HepG2 (cell line): ENCODE results near the gene POGLUT3. TPM values are rescaled to one million over a fixed set of nuclear protein-coding genes. Genes with fewer than 3 reads are reported as not detected.

Experiments
- ATAC-seq: fragments of 200-7000 bp; cut with Tn5 transposase; 3 replicates; pipeline ENCODE4 v1.9.1; 2020; ENCODE audit warnings: mild to moderate bottlenecking, moderate library complexity
- BruUV-seq: library from RNA; stranded (reverse); fragments of 400-500 nt; replicated peaks from 2 replicates; lab custom pipeline; 2021; lab: Mats Ljungman, UMichigan
- CTCF ChIA-PET: fragments of 300-600 bp; formaldehyde crosslinking; extraction: SDS; loops from one replicate; lab custom pipeline; 2021; ENCODE audit warnings: low total read pairs, inconsistent platforms, low intra/inter-chr PET ratio; lab: Yijun Ruan, JAX
- POLR2A ChIA-PET: fragments of 350-600 bp; sonication (Branson Sonifier 250); formaldehyde crosslinking; loops from one replicate; lab custom pipeline; 2020; ENCODE audit warnings: antibody characterized with exemption, inconsistent platforms; lab: Yijun Ruan, JAX
- DNase-seq: peaks from one replicate; pipeline ENCODE4 v3.0.0-alpha.2; 2015; ENCODE audit warnings: low spot score
- FAIRE-seq: peaks from 3 replicates; lab custom pipeline; 2011; peaks lifted over from hg19 to GRCh38; lab: Jason Lieb, UNC
- H2AFZ ChIP-seq: one replicate; pipeline ENCODE4 v1.6.1; 2011; ENCODE audit warnings: low read length, inconsistent platforms
- H3K27ac ChIP-seq: fragments of 300-600 bp; 3 replicates; pipeline ENCODE4 v1.8.0; 2011; ENCODE audit warnings: mixed run types, mild to moderate bottlenecking, mixed read lengths, low read length, inconsistent platforms; ENCODE audit not compliant: insufficient read depth; ENCODE audit errors: extremely low read length
- H3K27me3 ChIP-seq, 2 experiments: fragments of 200-600 bp in 1 of 2; 2 replicates in 1 of 2; 3 replicates in 1 of 2; pipeline versions ENCODE4 v1.6.0 to v1.8.0; 2011; ENCODE audit warnings: low read length in 2 of 2, mild to moderate bottlenecking in 2 of 2, moderate library complexity in 2 of 2, inconsistent platforms in 1 of 2; ENCODE audit not compliant: insufficient read depth in 2 of 2, control insufficient read depth in 1 of 2
- H3K36me3 ChIP-seq, 2 experiments: fragments of 200-600 bp in 1 of 2; replicated peaks in 1 of 2; 2 replicates in 1 of 2; 3 replicates in 1 of 2; pipeline versions ENCODE4 v1.5.1 to v1.8.0; 2011; ENCODE audit warnings: low read length in 2 of 2, inconsistent platforms in 1 of 2; ENCODE audit not compliant: insufficient read depth in 2 of 2, control insufficient read depth in 1 of 2
- H3K4me1 ChIP-seq: 2 replicates; pipeline ENCODE4 v1.5.1; 2012; ENCODE audit warnings: low read length, inconsistent platforms; ENCODE audit not compliant: insufficient read depth
- H3K4me2 ChIP-seq: 2 replicates; pipeline ENCODE4 v1.6.0; 2011; ENCODE audit warnings: low read depth, low read length, inconsistent platforms
- H3K4me3 ChIP-seq, 3 experiments: fragments of 200-600 bp in 1 of 3; sonication (generic), shearing (Covaris generic) in 1 of 3; replicated peaks in 1 of 3; 2 replicates each; pipeline ENCODE4 v1.5.1; 2011 to 2016; ENCODE audit warnings: low read length in 3 of 3, inconsistent platforms in 2 of 3, low read depth in 2 of 3, mild to moderate bottlenecking in 2 of 3, control low read depth in 1 of 3, mixed read lengths in 1 of 3; ENCODE audit not compliant: insufficient read depth in 1 of 3
- H3K79me2 ChIP-seq: one replicate; pipeline ENCODE4 v1.6.1; 2011; ENCODE audit warnings: low read length, inconsistent platforms; ENCODE audit not compliant: insufficient read depth
- H3K9ac ChIP-seq: 2 replicates; pipeline ENCODE4 v1.6.0; 2011; ENCODE audit warnings: mild to moderate bottlenecking, low read depth, low read length, inconsistent platforms; ENCODE audit not compliant: insufficient read depth
- H3K9me3 ChIP-seq: 2 replicates; pipeline ENCODE4 v1.5.1; 2012; ENCODE audit warnings: mild to moderate bottlenecking, low read length
- H4K20me1 ChIP-seq: 2 replicates; pipeline ENCODE4 v1.6.0; 2011; ENCODE audit warnings: inconsistent platforms, mild to moderate bottlenecking, low read length, moderate library complexity; ENCODE audit not compliant: insufficient read depth
- FOXO4 ChIP-seq: sonication (generic); formaldehyde crosslinking; conservative IDR thresholded peaks from 2 replicates; pipeline ENCODE4 v1.8.1; 2023; ENCODE audit warnings: missing genetic modification reagents
- HNF4A ChIP-seq: sonication (generic); formaldehyde crosslinking; IDR thresholded peaks from 2 replicates; pipeline ENCODE4 v1.4.0; 2020; ENCODE audit warnings: missing genetic modification reagents
- KAT7 ChIP-seq: IDR thresholded peaks from 2 replicates; pipeline ENCODE4 v1.6.1; 2018; ENCODE audit warnings: borderline replicate concordance, missing compliant biosample characterization
- KDM3A ChIP-seq: IDR thresholded peaks from 2 replicates; pipeline ENCODE4 v1.6.1; 2018; ENCODE audit warnings: low read depth, missing compliant biosample characterization
- MIER2 ChIP-seq: IDR thresholded peaks from 2 replicates; pipeline ENCODE4 v1.6.1; 2016; ENCODE audit warnings: missing biosample characterization, missing genetic modification reagents
- SALL1 ChIP-seq: sonication (generic); formaldehyde crosslinking; IDR thresholded peaks from 2 replicates; pipeline ENCODE4 v1.8.0; 2022; ENCODE audit warnings: mild to moderate bottlenecking, missing genetic modification reagents
- TAF15 ChIP-seq: fragments of 200-400 bp; formaldehyde crosslinking; IDR thresholded peaks from one replicate; pipeline ENCODE4 v1.6.1; 2018; ENCODE audit warnings: mild to moderate bottlenecking, low read depth, low read length; ENCODE audit not compliant: poor library complexity, severe bottlenecking
- ZNF138 ChIP-seq: sonication (generic); formaldehyde crosslinking; IDR thresholded peaks from 2 replicates; pipeline ENCODE4 v1.5.0; 2020; ENCODE audit warnings: mild to moderate bottlenecking, low read depth, missing genetic modification reagents
- ZNF143 ChIP-seq: sonication (generic); formaldehyde crosslinking; IDR thresholded peaks from 2 replicates; pipeline ENCODE4 v1.4.0; 2020; ENCODE audit warnings: missing genetic modification reagents
- ZNF329 ChIP-seq: sonication (generic); formaldehyde crosslinking; IDR thresholded peaks from 2 replicates; pipeline ENCODE4 v1.9.0; 2021; ENCODE audit warnings: low read depth, mild to moderate bottlenecking, missing genetic modification reagents
- ZNF441 ChIP-seq: sonication (generic); formaldehyde crosslinking; IDR thresholded peaks from 2 replicates; pipeline ENCODE4 v1.7.0; 2021; ENCODE audit warnings: missing genetic modification reagents, borderline replicate concordance
- ZNF513 ChIP-seq: sonication (generic); formaldehyde crosslinking; conservative IDR thresholded peaks from 2 replicates; pipeline ENCODE4 v1.5.0; 2020; ENCODE audit warnings: missing genetic modification reagents
- ZNF737 ChIP-seq: sonication (generic); formaldehyde crosslinking; IDR thresholded peaks from 2 replicates; pipeline ENCODE4 v1.5.0; 2020; ENCODE audit warnings: missing genetic modification reagents, mild to moderate bottlenecking, borderline replicate concordance
- ZNF879 ChIP-seq: sonication (generic); formaldehyde crosslinking; IDR thresholded peaks from 2 replicates; pipeline ENCODE4 v1.8.1; 2023; ENCODE audit warnings: missing genetic modification reagents
- WGBS: methylation state at CpG from one replicate; pipeline ENCODE4 v1.1.6; 2017; ENCODE audit warnings: low lambda C conversion rate; 5-methylcytosine and 5-hydroxymethylcytosine counted together
- in situ Hi-C: cut with HindIII; loops from 2 replicates; pipeline ENCODE4 v1.10.0; 2017; ENCODE audit warnings: low pct_unique_long_range_greater_than_20kb; ENCODE audit not compliant: extremely low pct_ligation_motif_present
- intact Hi-C: fragments of 100-400 bp; cut with micrococcal nuclease; formaldehyde crosslinking; loops from one replicate; pipeline ENCODE4 v1.10.0; 2022; ENCODE audit not compliant: unreplicated experiment
- polyA plus RNA-seq, 8 experiments: library from polyadenylated mRNA; depleted of rRNA in 3 of 8; stranded (reverse) in 7 of 8; unstranded in 1 of 8; fragments of >200 nt; fragmentation: Illumina TruSeq in 4 of 8; extraction: Trizol in 4 of 8; gene quantifications; 2 replicates each; pipeline versions ENCODE4 v1.2.1 to v1.2.3, GENCODE V29; 2011 to 2016; ENCODE audit warnings: low read depth in 4 of 8, missing spikeins in 1 of 8, mixed read lengths in 1 of 8; ENCODE audit not compliant: insufficient read depth in 1 of 8
- total RNA-seq, 5 experiments: library from RNA; depleted of rRNA; stranded (reverse); fragments of >200 nt; fragmentation: Illumina TruSeq; extraction: Trizol; gene quantifications; 2 replicates each; pipeline ENCODE4 v1.2.3, GENCODE V29; 2016; ENCODE audit warnings: low read depth in 1 of 5

Gene POGLUT3
- total and polyA plus RNA-seq, 2 of the 13 experiments (the other 11 are each of a cell fraction or from before 2014, with no cell fraction given), result 14.3 to 22.0 TPM

DNA sequence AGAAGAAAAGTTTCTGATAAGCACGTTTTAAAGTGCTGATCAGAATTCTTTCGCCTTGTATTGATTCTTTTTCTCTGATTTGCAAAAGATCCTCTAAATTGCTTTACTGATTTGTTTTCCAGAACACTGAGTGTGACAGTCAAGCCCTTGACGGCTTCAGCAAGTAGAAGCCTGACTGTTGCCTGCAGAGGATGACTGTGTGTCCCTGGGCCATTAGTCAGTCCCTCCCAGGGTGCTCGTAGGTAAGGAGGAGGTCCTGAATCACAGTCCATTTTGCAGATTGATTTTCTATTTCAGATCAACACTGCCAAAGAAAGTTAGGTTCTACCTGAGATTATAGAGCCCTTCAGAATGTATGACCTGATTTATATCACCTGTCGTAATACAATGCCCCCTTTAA, 38.6 kb upstream of the POGLUT3 start:
- no peaks in the 10 kb centered on the region for H3K27me3 ChIP-seq
- no peak overlapping the region for H3K4me3 ChIP-seq
- no peak overlapping the region for H3K27ac ChIP-seq
- no peaks in the 10 kb centered on the region for H3K4me1 ChIP-seq
- no peak overlapping the region for H3K4me2 ChIP-seq
- no peak for ATAC-seq
- intact Hi-C loops, result no loop called here
- H3K79me2 ChIP-seq, result no peaks in the 10 kb centered on the region
- POLR2A ChIA-PET, result no interaction called here
- FAIRE-seq, result no peak
- H3K9me3 ChIP-seq, result no peaks in the 10 kb centered on the region
- no peak overlapping the region for H3K9ac ChIP-seq
- no peaks in the 10 kb centered on the region for H3K36me3 ChIP-seq
- BruUV-seq, result no TSS peak
- no peaks in the 10 kb centered on the region for H4K20me1 ChIP-seq
- TF ChIP-seq ZNF737 (CRISPR knock-in tag) (no peak), ZNF441 (CRISPR knock-in tag) (no peak), ZNF138 (CRISPR knock-in tag) (no peak), ZNF879 (no peak), MIER2 (no peak), KAT7 (CRISPR knock-in tag) (no peak), ZNF329 (no peak), SALL1 (CRISPR knock-in tag) (no peak)
- TF ChIP-seq, all 625 proteins: peak for 0
- CTCF ChIA-PET, result no interaction called here
- WGBS, result 33% methylated on average over 5 of the region's 5 CpGs
- no peak for DNase-seq
- in situ Hi-C loops, result no loop called here
- no peak overlapping the region for H2AFZ ChIP-seq

GRCh38 chr11:108535384-108535955, 37.3 kb upstream of the POGLUT3 start:
- H3K4me1 ChIP-seq, result no peaks in the 10 kb centered on the region
- ChIA-PET POLR2A (no interaction called here), CTCF (no interaction called here)
- H3K79me2 ChIP-seq, result no peaks in the 10 kb centered on the region
- H3K36me3 ChIP-seq, result no peaks in the 10 kb centered on the region
- no peak overlapping the region for H3K4me3 ChIP-seq
- H3K27ac ChIP-seq, result no peak overlapping the region
- no peaks in the 10 kb centered on the region for H4K20me1 ChIP-seq
- ATAC-seq, result no peak
- in situ Hi-C loops (no loop called here), intact Hi-C loops (no loop called here)
- no peaks in the 10 kb centered on the region for H3K9me3 ChIP-seq
- no TSS peak for BruUV-seq
- H2AFZ ChIP-seq, result no peak overlapping the region
- 36% methylated on average over 6 of the region's 6 CpGs for WGBS
- no peak overlapping the region for H3K9ac ChIP-seq
- no peaks in the 10 kb centered on the region for H3K27me3 ChIP-seq
- H3K4me2 ChIP-seq, result no peak overlapping the region
- DNase-seq, result no peak
- no peak for FAIRE-seq
- TF ChIP-seq HNF4A (CRISPR knock-in tag) (no peak), ZNF143 (CRISPR knock-in tag) (no peak), FOXO4 (CRISPR knock-in tag) (no peak), KDM3A (CRISPR knock-in tag) (no peak), ZNF513 (CRISPR knock-in tag) (no peak), TAF15 (no peak)
